ENCODE results near the gene CSN1S1. TPM values are rescaled to one million over a fixed set of nuclear protein-coding genes. Genes with fewer than 3 reads are reported as not detected.

Gene CSN1S1
- total RNA-seq, 1 experiment from 2014 or later: not detected

DNA sequence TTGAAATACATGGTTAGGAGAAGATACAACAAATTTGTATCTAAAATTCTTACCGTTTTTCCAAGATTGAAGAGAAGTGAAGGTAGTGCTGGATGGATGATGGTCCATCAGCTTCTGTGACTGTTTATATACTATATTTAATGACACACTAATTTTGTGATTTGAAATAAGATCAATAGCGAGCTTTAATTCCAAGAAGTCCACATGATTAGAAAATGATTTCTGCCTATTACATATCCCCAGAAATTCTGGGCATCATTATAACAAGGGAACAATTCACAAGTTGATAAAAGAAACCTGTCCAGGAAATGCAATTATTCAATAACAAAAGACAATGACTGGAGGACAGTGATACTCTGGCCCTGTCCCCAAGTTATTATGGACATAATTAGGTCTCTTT is 34.8 kb downstream of the CSN1S1 start, which contains the start of gene CSN2:
TSS of gene CSN2 (minus strand) at position 101 of the 400 bp plus-strand sequence. CDS start 4,733 bp downstream, outside the sequence.
- Histone ChIP-seq H2AFZ (ENCODE audit: low read length) (no peak within 1 kb of the TSS), H3K9me3 (ENCODE audit: low read length) (no peaks in the 10 kb centered on the region), H3K27ac (ENCODE audit: low read length) (no peak within 1 kb of the TSS), H3K4me1 (ENCODE audit: low read length) (no peaks in the 10 kb centered on the region), H4K20me1 (ENCODE audit: insufficient read depth, low read depth, low read length) (no peaks in the 10 kb centered on the region), H3K9ac (ENCODE audit: low read length) (no peak within 1 kb of the TSS), H3K9me2 (replicated peaks; ENCODE audit: insufficient read depth, low read length) (no peaks in the 10 kb centered on the region), H3K79me2 (ENCODE audit: low read length) (no peaks in the 10 kb centered on the region), H3K27me3 (ENCODE audit: low read length) (no peaks in the 10 kb centered on the region), H3K36me3 (ENCODE audit: insufficient read depth, low read length) (no peaks in the 10 kb centered on the region), H3K4me3 (ENCODE audit: low read length) (no peak within 1 kb of the TSS), H3K4me2 (ENCODE audit: low read depth, low read length, poor library complexity, severe bottlenecking) (no peak within 1 kb of the TSS)
- DNase-seq: no peak

- Histone ChIP-seq H3K9ac (ENCODE audit: low read length) (no peak overlapping the region), H3K27ac (ENCODE audit: low read length) (no peak overlapping the region), H3K4me1 (ENCODE audit: low read length) (no peaks in the 10 kb centered on the region), H2AFZ (ENCODE audit: low read length) (no peak overlapping the region), H3K79me2 (ENCODE audit: low read length) (no peaks in the 10 kb centered on the region), H3K36me3 (ENCODE audit: insufficient read depth, low read length) (no peaks in the 10 kb centered on the region), H3K4me2 (ENCODE audit: low read depth, low read length, poor library complexity, severe bottlenecking) (no peak overlapping the region), H3K9me2 (replicated peaks; ENCODE audit: insufficient read depth, low read length) (no peaks in the 10 kb centered on the region), H3K4me3 (ENCODE audit: low read length) (no peak overlapping the region), H3K27me3 (ENCODE audit: low read length) (no peaks in the 10 kb centered on the region), H4K20me1 (ENCODE audit: insufficient read depth, low read depth, low read length) (no peaks in the 10 kb centered on the region), H3K9me3 (ENCODE audit: low read length) (no peaks in the 10 kb centered on the region)
- no peak for DNase-seq
Observed at GRCh38 chr4:69970071-69970470, 39.2 kb downstream of the CSN1S1 start.

GRCh38 chr4:69974631-69975030 is 43.8 kb downstream of the CSN1S1 start:
- Histone ChIP-seq H3K27ac (ENCODE audit: low read length) (no peak overlapping the region), H3K79me2 (ENCODE audit: low read length) (no peaks in the 10 kb centered on the region), H3K4me1 (ENCODE audit: low read length) (no peaks in the 10 kb centered on the region), H3K4me2 (ENCODE audit: low read depth, low read length, poor library complexity, severe bottlenecking) (no peak overlapping the region), H3K9ac (ENCODE audit: low read length) (no peak overlapping the region), H3K9me3 (ENCODE audit: low read length) (no peaks in the 10 kb centered on the region), H3K4me3 (ENCODE audit: low read length) (no peak overlapping the region), H2AFZ (ENCODE audit: low read length) (no peak overlapping the region), H3K27me3 (ENCODE audit: low read length) (no peaks in the 10 kb centered on the region), H3K36me3 (ENCODE audit: insufficient read depth, low read length) (no peaks in the 10 kb centered on the region), H3K9me2 (replicated peaks; ENCODE audit: insufficient read depth, low read length) (no peaks in the 10 kb centered on the region), H4K20me1 (ENCODE audit: insufficient read depth, low read depth, low read length) (no peaks in the 10 kb centered on the region)
- DNase-seq: no peak

DNA sequence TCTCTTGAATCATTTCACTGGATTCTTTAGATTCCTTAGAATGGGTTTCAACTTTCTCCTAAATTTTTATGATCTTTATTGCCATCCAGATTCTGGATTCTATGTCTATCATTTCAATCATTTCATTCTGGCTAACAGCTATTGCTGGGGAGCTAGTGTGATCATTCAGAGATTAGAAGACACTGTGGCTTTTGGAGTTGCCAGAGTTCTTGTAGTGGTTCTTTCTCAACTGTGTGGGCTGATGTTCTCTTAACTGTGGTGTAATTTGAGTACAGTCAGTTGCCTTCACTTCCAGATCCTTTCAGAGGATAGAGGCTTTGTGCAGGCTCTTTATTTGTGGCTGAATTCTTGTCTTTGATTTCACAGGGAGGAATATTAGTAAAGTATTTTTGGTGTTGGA is 46.7 kb downstream of the CSN1S1 start:
- no peak overlapping the region for H2AFZ ChIP-seq (ENCODE audit: low read length)
- H4K20me1 ChIP-seq (ENCODE audit: insufficient read depth, low read depth, low read length): no peaks in the 10 kb centered on the region
- DNase-seq: no peak
- no peaks in the 10 kb centered on the region for H3K79me2 ChIP-seq (ENCODE audit: low read length)
- no peaks in the 10 kb centered on the region for H3K4me1 ChIP-seq (ENCODE audit: low read length)
- H3K27ac ChIP-seq (ENCODE audit: low read length): no peak overlapping the region
- H3K9ac ChIP-seq (ENCODE audit: low read length): no peak overlapping the region
- H3K36me3 ChIP-seq (ENCODE audit: insufficient read depth, low read length): no peaks in the 10 kb centered on the region
- no peaks in the 10 kb centered on the region for H3K27me3 ChIP-seq (ENCODE audit: low read length)
- no peak overlapping the region for H3K4me2 ChIP-seq (ENCODE audit: low read depth, low read length, poor library complexity, severe bottlenecking)
- H3K9me3 ChIP-seq (ENCODE audit: low read length): no peaks in the 10 kb centered on the region
- no peaks in the 10 kb centered on the region; the same call in 1 of the 2 replicates for H3K9me2 ChIP-seq (replicated peaks; ENCODE audit: insufficient read depth, low read length)
- H3K4me3 ChIP-seq (ENCODE audit: low read length): no peak overlapping the region

DNA sequence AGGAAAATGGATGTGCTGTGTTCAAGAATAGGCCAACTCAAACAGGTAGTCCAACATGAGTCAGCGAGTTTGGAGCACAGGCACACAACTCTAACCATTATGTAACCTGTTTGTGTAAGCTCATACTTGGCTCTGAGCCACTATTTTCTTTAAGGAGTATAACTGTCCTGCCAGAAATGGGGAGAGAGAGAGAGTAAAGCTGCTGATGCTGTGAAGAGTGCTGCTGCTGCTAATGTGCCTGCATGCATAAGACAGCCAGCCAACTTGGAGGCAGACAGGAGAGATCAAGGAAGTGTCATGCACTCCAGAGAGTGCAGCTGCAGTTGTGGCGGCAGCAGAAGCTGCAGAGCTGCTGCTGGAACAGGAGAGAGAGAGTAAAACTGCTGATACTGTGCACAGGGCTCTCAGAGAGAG is 53.2 kb downstream of the CSN1S1 start:
- Histone ChIP-seq H3K79me2 (ENCODE audit: low read length) (no peaks in the 10 kb centered on the region), H3K27me3 (ENCODE audit: low read length) (no peaks in the 10 kb centered on the region), H3K27ac (ENCODE audit: low read length) (no peak overlapping the region), H3K9ac (ENCODE audit: low read length) (no peak overlapping the region), H2AFZ (ENCODE audit: low read length) (no peak overlapping the region), H3K9me3 (ENCODE audit: low read length) (no peaks in the 10 kb centered on the region), H3K4me1 (ENCODE audit: low read length) (no peaks in the 10 kb centered on the region), H4K20me1 (ENCODE audit: insufficient read depth, low read depth, low read length) (no peaks in the 10 kb centered on the region), H3K36me3 (ENCODE audit: insufficient read depth, low read length) (no peaks in the 10 kb centered on the region), H3K4me3 (ENCODE audit: low read length) (no peak overlapping the region), H3K9me2 (replicated peaks; ENCODE audit: insufficient read depth, low read length) (no peaks in the 10 kb centered on the region; the same call in 1 of the 2 replicates), H3K4me2 (ENCODE audit: low read depth, low read length, poor library complexity, severe bottlenecking) (no peak overlapping the region)
- DNase-seq: no peak

GRCh38 chr4:69986663-69987062 is 55.8 kb downstream of the CSN1S1 start:
- H3K79me2 ChIP-seq (ENCODE audit: low read length): no peaks in the 10 kb centered on the region
- H3K4me1 ChIP-seq (ENCODE audit: low read length): no peaks in the 10 kb centered on the region
- H4K20me1 ChIP-seq (ENCODE audit: insufficient read depth, low read depth, low read length): no peaks in the 10 kb centered on the region
- no peak overlapping the region for H3K4me2 ChIP-seq (ENCODE audit: low read depth, low read length, poor library complexity, severe bottlenecking)
- no peak for DNase-seq
- H3K4me3 ChIP-seq (ENCODE audit: low read length): no peak overlapping the region
- H3K27me3 ChIP-seq (ENCODE audit: low read length): no peaks in the 10 kb centered on the region
- H3K36me3 ChIP-seq (ENCODE audit: insufficient read depth, low read length): no peaks in the 10 kb centered on the region
- no peak overlapping the region for H3K9ac ChIP-seq (ENCODE audit: low read length)
- no peak overlapping the region for H3K27ac ChIP-seq (ENCODE audit: low read length)
- H3K9me3 ChIP-seq (ENCODE audit: low read length): no peaks in the 10 kb centered on the region
- H2AFZ ChIP-seq (ENCODE audit: low read length): no peak overlapping the region
- H3K9me2 ChIP-seq (replicated peaks; ENCODE audit: insufficient read depth, low read length): no peaks in the 10 kb centered on the region; the same call in 1 of the 2 replicates

GRCh38 chr4:69991016-69991415 is 60.1 kb downstream of the CSN1S1 start:
- no peak for DNase-seq
- no peaks in the 10 kb centered on the region for H4K20me1 ChIP-seq (ENCODE audit: insufficient read depth, low read depth, low read length)
- H3K4me2 ChIP-seq (ENCODE audit: low read depth, low read length, poor library complexity, severe bottlenecking): no peak overlapping the region
- H2AFZ ChIP-seq (ENCODE audit: low read length): no peak overlapping the region
- H3K9me3 ChIP-seq (ENCODE audit: low read length): no peaks in the 10 kb centered on the region
- H3K36me3 ChIP-seq (ENCODE audit: insufficient read depth, low read length): no peaks in the 10 kb centered on the region
- no peaks in the 10 kb centered on the region for H3K4me1 ChIP-seq (ENCODE audit: low read length)
- no peaks in the 10 kb centered on the region for H3K9me2 ChIP-seq (replicated peaks; ENCODE audit: insufficient read depth, low read length)
- H3K79me2 ChIP-seq (ENCODE audit: low read length): no peaks in the 10 kb centered on the region
- no peaks in the 10 kb centered on the region for H3K27me3 ChIP-seq (ENCODE audit: low read length)
- H3K9ac ChIP-seq (ENCODE audit: low read length): no peak overlapping the region
- H3K4me3 ChIP-seq (ENCODE audit: low read length): no peak overlapping the region
- no peak overlapping the region for H3K27ac ChIP-seq (ENCODE audit: low read length)

DNA sequence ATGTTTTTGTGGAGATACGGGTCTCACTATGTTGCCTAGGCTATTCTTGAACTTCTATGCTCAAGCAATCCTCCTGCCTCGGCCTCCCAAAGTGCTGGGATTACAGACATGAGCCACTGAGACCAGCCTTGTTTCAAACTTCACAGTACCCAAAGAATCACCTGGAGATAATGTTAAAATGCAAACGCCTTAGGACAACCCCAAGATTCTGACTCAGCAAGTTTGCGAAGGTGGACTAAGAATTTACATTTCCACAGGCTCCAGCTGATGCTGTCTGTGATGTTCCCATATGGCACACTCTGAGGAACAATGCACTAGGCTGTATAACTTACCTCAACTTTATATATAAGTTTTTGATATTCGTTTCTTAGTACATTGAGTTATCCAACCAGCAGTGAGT is 63.9 kb downstream of the CSN1S1 start:
- no peak for DNase-seq
- H3K4me1 ChIP-seq (ENCODE audit: low read length): no peaks in the 10 kb centered on the region
- H3K27me3 ChIP-seq (ENCODE audit: low read length): no peaks in the 10 kb centered on the region
- H3K27ac ChIP-seq (ENCODE audit: low read length): no peak overlapping the region
- H3K4me2 ChIP-seq (ENCODE audit: low read depth, low read length, poor library complexity, severe bottlenecking): no peak overlapping the region
- H3K4me3 ChIP-seq (ENCODE audit: low read length): no peak overlapping the region
- no peaks in the 10 kb centered on the region for H3K36me3 ChIP-seq (ENCODE audit: insufficient read depth, low read length)
- H3K79me2 ChIP-seq (ENCODE audit: low read length): no peaks in the 10 kb centered on the region
- no peak overlapping the region for H2AFZ ChIP-seq (ENCODE audit: low read length)
- no peak overlapping the region for H3K9ac ChIP-seq (ENCODE audit: low read length)
- H4K20me1 ChIP-seq (ENCODE audit: insufficient read depth, low read depth, low read length): no peaks in the 10 kb centered on the region
- no peaks in the 10 kb centered on the region for H3K9me3 ChIP-seq (ENCODE audit: low read length)
- no peaks in the 10 kb centered on the region for H3K9me2 ChIP-seq (replicated peaks; ENCODE audit: insufficient read depth, low read length)

- Histone ChIP-seq H3K79me2 (ENCODE audit: low read length) (no peaks in the 10 kb centered on the region), H3K4me2 (ENCODE audit: low read depth, low read length, poor library complexity, severe bottlenecking) (no peak within 1 kb of the TSS), H3K9ac (ENCODE audit: low read length) (no peak within 1 kb of the TSS), H3K4me3 (ENCODE audit: low read length) (no peak within 1 kb of the TSS), H3K36me3 (ENCODE audit: insufficient read depth, low read length) (no peaks in the 10 kb centered on the region), H3K27ac (ENCODE audit: low read length) (no peak within 1 kb of the TSS), H3K9me3 (ENCODE audit: low read length) (no peaks in the 10 kb centered on the region), H4K20me1 (ENCODE audit: insufficient read depth, low read depth, low read length) (no peaks in the 10 kb centered on the region), H2AFZ (ENCODE audit: low read length) (no peak within 1 kb of the TSS), H3K4me1 (ENCODE audit: low read length) (no peaks in the 10 kb centered on the region), H3K9me2 (replicated peaks; ENCODE audit: insufficient read depth, low read length) (no peaks in the 10 kb centered on the region), H3K27me3 (ENCODE audit: low read length) (no peaks in the 10 kb centered on the region)
- no peak for DNase-seq
Observed at GRCh38 chr4:69995526-69996016, 64.7 kb downstream of the CSN1S1 start, which contains the start of gene STATH. TSS of gene STATH (plus strand) at chr4:69995966. CDS start at chr4:69998438, 2,472 bp downstream.

Measured in Karpas-422 (cell line).